HTERT RPE-1 (cell line): ENCODE measurements around the gene CTAG2.
"Not testable (repeated sequence)": the region's sequence is repeated elsewhere in the genome, so short reads cannot be mapped to it uniquely, and the experiment has no call there.

Experiments used
- in situ Hi-C: fragments of 300-500 bp; cut with MboI; formaldehyde crosslinking; loops from 4 replicates; pipeline ENCODE4 v1.14.3; 2020; ENCODE audit warnings: low sequenced_read_pairs

CTAG2 gene

GRCh38 chrX:154649503-154650220, 3.7 kb downstream of the CTAG2 start:
- in situ Hi-C loops, result no loop called here

DNA sequence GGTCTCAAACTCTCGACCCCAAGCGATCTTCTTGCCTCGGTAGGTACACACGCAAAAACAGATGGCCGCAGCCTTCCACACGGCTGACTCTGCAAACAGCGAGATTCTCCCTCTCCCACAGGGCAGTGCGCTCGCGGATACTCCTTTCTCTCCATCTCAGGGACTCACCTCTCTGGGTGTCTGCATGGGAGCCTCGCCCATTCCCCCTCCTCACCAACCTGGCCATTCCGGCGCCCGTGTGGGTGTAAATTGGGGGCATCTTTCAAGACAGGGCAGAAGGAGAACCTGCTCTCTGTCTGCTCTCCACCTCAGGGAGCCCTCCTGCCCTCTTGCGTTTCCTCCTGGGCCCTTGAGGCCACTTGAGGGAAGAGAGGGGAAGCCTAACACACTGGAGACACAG, 4.4 kb downstream of the CTAG2 start:
- in situ Hi-C loops, result no loop called here

- in situ Hi-C loops, result not testable (repeated sequence)
These were observed 7.5 kb downstream of the CTAG2 start for GRCh38 chrX:154645745-154646378.

DNA sequence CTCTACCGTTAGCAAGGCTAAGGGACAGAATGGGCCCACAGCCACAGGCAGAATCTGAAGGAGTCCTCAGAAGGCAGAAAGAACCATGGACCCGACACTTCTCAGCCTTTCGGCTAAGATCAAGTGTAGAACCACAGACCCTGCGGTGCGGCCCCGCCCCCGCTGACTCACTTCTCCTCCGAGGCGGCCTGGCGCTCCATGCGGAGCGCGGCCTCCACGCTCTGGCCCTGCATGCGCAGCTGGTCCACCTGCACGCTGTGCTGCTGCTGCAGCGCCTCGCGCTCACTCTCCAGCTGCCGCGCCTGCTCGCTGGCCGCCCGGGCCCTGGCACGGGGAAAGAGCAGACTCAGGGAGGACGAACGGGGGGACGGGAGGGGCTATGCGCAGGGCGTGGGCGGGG, 9.7 kb downstream of the CTAG2 start:
- in situ Hi-C loops, result not testable (repeated sequence)

DNA sequence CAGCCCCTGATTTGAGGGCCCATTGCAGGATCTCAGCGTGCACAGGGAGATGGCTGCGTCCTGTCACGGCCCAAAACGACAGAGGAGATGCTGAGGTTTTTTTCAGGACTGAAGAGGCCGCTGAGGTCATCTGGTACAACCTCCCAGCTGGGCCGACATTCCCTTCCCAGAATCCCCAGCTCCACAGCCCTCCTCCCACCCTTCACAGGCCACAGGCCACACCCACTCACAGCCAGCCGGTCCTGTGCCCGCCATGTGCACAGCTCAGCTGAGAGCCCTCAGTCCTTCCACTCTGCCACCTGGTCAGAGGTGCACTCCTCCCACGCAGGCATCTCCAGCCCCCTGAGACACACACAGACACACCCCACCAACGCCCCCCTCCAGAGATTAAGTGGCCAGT, 11.6 kb downstream of the CTAG2 start:
- in situ Hi-C loops, result not testable (repeated sequence)

GRCh38 chrX:154633661-154634060, 19.7 kb downstream of the CTAG2 start:
- in situ Hi-C loops, result not testable (repeated sequence)

- in situ Hi-C loops, result not testable (repeated sequence)
These were observed 22.4 kb downstream of the CTAG2 start for GRCh38 chrX:154630949-154631348.

- in situ Hi-C loops, result not testable (repeated sequence)
These were observed 24.4 kb downstream of the CTAG2 start for GRCh38 chrX:154628960-154629359.

DNA sequence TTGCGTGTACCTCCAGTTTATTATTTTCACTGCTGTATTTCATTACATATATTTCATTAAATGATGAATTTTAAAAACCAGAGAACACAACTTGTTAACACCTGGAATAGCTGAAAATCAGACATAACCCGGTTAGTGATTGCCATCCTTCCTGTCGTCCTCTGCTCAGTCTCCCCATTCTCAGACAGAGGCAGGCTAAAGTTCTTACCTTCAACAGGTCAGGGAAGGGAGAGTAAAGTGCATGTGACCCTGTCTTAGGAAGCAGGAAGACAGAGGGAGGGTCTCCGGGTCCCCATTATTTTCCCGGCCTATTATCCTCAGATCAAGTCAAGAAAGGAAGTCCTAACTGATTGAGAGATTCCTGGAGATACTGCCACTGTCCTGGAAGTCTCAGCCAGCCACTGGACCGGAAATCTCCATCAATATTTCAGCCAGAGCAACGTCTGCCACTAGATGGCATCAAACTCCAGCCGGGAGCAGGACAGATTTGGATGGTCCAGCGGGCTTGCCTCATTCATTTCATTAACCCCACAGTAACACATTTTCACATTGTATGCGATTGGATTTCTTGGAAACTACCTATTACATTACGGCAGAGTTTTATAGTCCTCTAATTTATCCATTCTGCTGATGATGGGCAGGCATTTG, 32.5 kb downstream of the CTAG2 start:
- in situ Hi-C loops, result not testable (repeated sequence)

GRCh38 chrX:154619182-154619581, 34.2 kb downstream of the CTAG2 start, which contains the start of gene CTAG1B:
Gene CTAG1B, minus strand, starts transcription at chrX:154619282. Its CDS starts 64 bp downstream, at chrX:154619218.
- in situ Hi-C loops, result not testable (repeated sequence)

DNA sequence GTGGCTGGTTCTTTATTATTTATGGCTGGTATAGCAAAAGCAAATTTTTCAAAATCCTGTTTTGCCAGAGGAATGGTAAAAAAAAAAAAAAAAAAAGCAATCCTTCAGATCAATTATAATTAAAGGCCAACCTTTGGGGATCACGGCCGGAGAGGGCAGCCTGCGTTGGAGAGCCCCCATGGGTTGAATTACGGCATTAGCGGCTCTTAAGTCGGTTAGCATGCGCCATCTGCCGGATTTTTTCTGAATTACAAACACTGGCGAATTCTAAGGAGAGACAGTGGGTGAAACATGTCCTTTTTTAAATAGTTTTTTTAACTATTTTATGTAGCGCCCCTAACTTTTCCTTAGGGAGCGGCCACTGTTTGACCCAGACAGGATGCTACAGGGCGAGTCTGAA, 39.8 kb downstream of the CTAG2 start:
- in situ Hi-C loops, result not testable (repeated sequence)

- in situ Hi-C loops, result not testable (repeated sequence)
These were observed 42.2 kb downstream of the CTAG2 start for GRCh38 chrX:154611146-154611545.

DNA sequence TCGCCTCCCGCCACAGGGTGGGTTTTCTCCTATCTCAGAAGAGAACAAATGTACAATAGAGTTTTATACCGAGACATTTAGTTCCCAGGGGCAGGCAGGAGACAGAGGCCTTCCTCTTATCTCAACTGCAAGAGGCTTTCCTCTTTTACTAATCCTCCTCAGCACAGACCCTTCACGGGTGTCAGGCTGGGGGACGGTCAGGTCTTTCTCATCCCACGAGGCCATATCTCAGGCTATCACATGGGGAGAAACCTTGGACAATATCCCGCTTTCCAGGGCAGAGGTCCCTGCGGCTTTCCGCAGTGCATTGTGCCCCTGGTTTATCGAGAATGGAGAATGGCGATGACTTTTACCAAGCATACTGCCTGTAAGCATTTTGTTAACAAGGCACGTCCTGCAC, 44.6 kb downstream of the CTAG2 start:
- in situ Hi-C loops, result not testable (repeated sequence)

DNA sequence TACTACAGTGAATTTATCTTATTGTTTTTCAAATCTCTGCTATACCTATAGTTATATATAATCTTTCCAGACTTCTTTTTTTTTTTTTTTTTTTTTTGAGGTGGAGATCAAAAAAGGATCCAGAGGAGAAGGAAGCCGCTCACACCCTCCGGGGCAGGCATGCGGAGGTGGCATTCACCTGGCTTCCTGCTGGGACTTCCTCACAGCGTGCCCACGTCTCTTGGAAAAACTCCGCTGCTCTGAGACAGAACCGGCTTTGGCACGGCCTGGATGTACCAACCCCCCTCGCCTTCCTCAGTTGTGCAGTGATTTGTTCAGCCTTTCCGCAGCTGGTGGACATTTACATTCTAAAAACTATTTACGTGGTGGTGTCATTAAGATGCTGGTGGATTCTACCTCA, 45.4 kb downstream of the CTAG2 start:
- in situ Hi-C loops, result not testable (repeated sequence)

- in situ Hi-C loops, result no loop called here
These were observed 46.0 kb downstream of the CTAG2 start for GRCh38 chrX:154607370-154607769.

GRCh38 chrX:154605566-154605965, 47.8 kb downstream of the CTAG2 start:
- in situ Hi-C loops, result no loop called here

GRCh38 chrX:154603438-154604430, 49.6 kb downstream of the CTAG2 start:
- in situ Hi-C loops, result no loop called here

GRCh38 chrX:154602766-154603437, 50.5 kb downstream of the CTAG2 start:
- in situ Hi-C loops, result no loop called here

DNA sequence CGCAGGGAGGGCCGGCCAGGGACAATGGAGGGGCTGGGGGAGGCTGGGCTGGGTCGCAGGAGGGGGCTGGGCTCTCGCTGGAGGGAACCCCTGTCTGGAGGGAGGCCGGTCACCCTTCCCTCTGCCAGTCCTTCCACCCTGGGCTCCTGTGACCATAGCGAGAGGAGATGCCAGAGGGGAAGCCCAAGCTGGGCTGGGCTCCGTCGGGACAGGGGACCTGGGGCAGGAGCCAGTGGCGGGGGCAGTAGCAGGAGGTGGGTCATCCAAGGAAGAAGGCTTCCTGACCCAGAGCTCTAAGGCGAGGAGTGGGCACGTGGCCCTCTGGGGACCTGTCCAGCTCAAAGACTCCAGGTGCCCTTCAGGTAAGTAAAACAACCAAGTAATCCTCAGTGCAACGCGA, 51.2 kb downstream of the CTAG2 start:
- in situ Hi-C loops, result no loop called here
